Activated T-cell treated with anti-CD3 and anti-CD28 coated beads for 24 hours (primary cell): ENCODE results near the gene MAN1A1.
"Not testable (repeated sequence)": the region's sequence is repeated elsewhere in the genome, so short reads cannot be mapped to it uniquely, and the experiment has no call there.

Experiments used
- DNase-seq: peaks from one replicate; pipeline ENCODE4 v3.0.0-alpha.2; 2020; ENCODE audit warnings: low read depth

Gene MAN1A1

GRCh38 chr6:119349361-119350201 lies at the start of gene MAN1A1:
TSS of gene MAN1A1 (minus strand) at chr6:119349761. CDS start at chr6:119349065, 696 bp downstream.
- DNase-seq: peak; percentile 84

GRCh38 chr6:119395192-119395591 lies 45.6 kb upstream of the MAN1A1 start:
- no peak for DNase-seq

GRCh38 chr6:119390247-119390793 lies 40.8 kb upstream of the MAN1A1 start:
- DNase-seq: no peak

GRCh38 chr6:119385994-119386393 lies 36.4 kb upstream of the MAN1A1 start:
- no peak for DNase-seq

GRCh38 chr6:119384444-119384843 lies 34.9 kb upstream of the MAN1A1 start:
- no peak for DNase-seq

GRCh38 chr6:119379809-119380208 lies 30.2 kb upstream of the MAN1A1 start:
- no peak for DNase-seq

GRCh38 chr6:119377043-119377442 lies 27.5 kb upstream of the MAN1A1 start:
- DNase-seq: not testable (repeated sequence)

- DNase-seq: no peak
These were observed 20.5 kb upstream of the MAN1A1 start for GRCh38 chr6:119370080-119370479.

GRCh38 chr6:119368921-119369320 lies 19.4 kb upstream of the MAN1A1 start:
- no peak for DNase-seq

- DNase-seq: no peak
These were observed 11.6 kb upstream of the MAN1A1 start for GRCh38 chr6:119361209-119361608.

- no peak for DNase-seq
These were observed 10.8 kb upstream of the MAN1A1 start for GRCh38 chr6:119360262-119360915.

GRCh38 chr6:119355890-119356289 lies 6.3 kb upstream of the MAN1A1 start:
- DNase-seq: no peak

GRCh38 chr6:119355157-119355556 lies 5.6 kb upstream of the MAN1A1 start:
- no peak for DNase-seq

GRCh38 chr6:119353696-119354095 lies 4.1 kb upstream of the MAN1A1 start:
- no peak for DNase-seq

- DNase-seq: no peak
These were observed 2.4 kb upstream of the MAN1A1 start for GRCh38 chr6:119352001-119352400.

- no peak for DNase-seq
These were observed 1.4 kb upstream of the MAN1A1 start for GRCh38 chr6:119350952-119351372.

GRCh38 chr6:119350202-119350951 lies 816 bp upstream of the MAN1A1 start:
- DNase-seq: peak; percentile 55

GRCh38 chr6:119348748-119349360 lies 707 bp downstream of the MAN1A1 start:
- peak; percentile 16 for DNase-seq

GRCh38 chr6:119348096-119348747 lies 1.3 kb downstream of the MAN1A1 start:
- DNase-seq: peak; percentile 16

- DNase-seq: peak; percentile 10
These were observed 2.0 kb downstream of the MAN1A1 start for GRCh38 chr6:119347466-119348095.

GRCh38 chr6:119346936-119347335 lies 2.6 kb downstream of the MAN1A1 start:
- DNase-seq: no peak
